ENCODE results near the gene DDC.

- no peak for TF ChIP-seq EZH2 (IDR thresholded peaks at IDR 0.05; ENCODE audit: low read depth)
- no peak for TF ChIP-seq CTCF (conservative IDR thresholded peaks at IDR 0.05)
Measured at GRCh38 chr7:50599385-50599784, 34.2 kb upstream of the DDC start.

Data from PC-9 (cell line).